Tongue (tissue), 2 donors: ENCODE measurements around the gene CD244. TPM values are rescaled to one million over a fixed set of nuclear protein-coding genes. Genes with fewer than 3 reads are reported as not detected.
"Not testable (repeated sequence)": the region's sequence is repeated elsewhere in the genome, so short reads cannot be mapped to it uniquely, and the experiment has no call there.

ENCODE experiments used
- DNase-seq: peaks from one replicate; pipeline ENCODE4 v3.0.0-alpha.2; 2015
- total RNA-seq: library from RNA; depleted of rRNA; stranded (reverse); fragments of >200 nt; gene quantifications from one replicate; pipeline ENCODE4 v1.2.3, GENCODE V29; 2014

Gene CD244, protein sequence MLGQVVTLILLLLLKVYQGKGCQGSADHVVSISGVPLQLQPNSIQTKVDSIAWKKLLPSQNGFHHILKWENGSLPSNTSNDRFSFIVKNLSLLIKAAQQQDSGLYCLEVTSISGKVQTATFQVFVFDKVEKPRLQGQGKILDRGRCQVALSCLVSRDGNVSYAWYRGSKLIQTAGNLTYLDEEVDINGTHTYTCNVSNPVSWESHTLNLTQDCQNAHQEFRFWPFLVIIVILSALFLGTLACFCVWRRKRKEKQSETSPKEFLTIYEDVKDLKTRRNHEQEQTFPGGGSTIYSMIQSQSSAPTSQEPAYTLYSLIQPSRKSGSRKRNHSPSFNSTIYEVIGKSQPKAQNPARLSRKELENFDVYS
- total RNA-seq = not detected

- DNase-seq = no peak
These were observed at the start of gene CD244 for GRCh38 chr1:160862203-160863060. CD244 (minus strand) TSS chr1:160862887; CDS start chr1:160862677, 210 bp downstream.

- no peak for DNase-seq
These were observed 49.2 kb upstream of the CD244 start for GRCh38 chr1:160911925-160912324.

GRCh38 chr1:160911441-160911840 lies 48.8 kb upstream of the CD244 start:
- DNase-seq = no peak

- no peak for DNase-seq
These were observed 47.6 kb upstream of the CD244 start for GRCh38 chr1:160910170-160910750.

GRCh38 chr1:160907976-160908375 lies 45.3 kb upstream of the CD244 start:
- DNase-seq = no peak

DNA sequence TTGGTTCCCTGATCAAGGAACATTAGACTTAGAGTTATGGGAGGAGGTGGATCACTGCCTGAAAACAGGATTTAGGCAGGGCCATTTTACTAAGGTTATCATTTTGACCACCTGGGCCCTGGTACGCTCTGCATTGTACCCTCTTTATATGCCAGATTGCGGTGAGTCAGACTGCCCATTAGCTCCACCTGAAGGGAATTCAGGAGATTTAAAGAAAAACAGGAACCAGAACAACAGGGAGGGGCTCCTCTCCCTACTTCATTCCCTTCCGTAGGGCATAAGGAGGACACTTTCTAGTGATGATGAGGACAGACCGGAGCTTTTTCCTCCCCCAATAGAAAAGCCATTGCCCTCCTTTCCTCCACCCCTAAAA lies 42.9 kb upstream of the CD244 start:
- DNase-seq = no peak

GRCh38 chr1:160904783-160905616 lies 42.3 kb upstream of the CD244 start:
- DNase-seq = no peak

GRCh38 chr1:160902251-160902650 lies 39.6 kb upstream of the CD244 start:
- DNase-seq = not testable (repeated sequence)

DNA sequence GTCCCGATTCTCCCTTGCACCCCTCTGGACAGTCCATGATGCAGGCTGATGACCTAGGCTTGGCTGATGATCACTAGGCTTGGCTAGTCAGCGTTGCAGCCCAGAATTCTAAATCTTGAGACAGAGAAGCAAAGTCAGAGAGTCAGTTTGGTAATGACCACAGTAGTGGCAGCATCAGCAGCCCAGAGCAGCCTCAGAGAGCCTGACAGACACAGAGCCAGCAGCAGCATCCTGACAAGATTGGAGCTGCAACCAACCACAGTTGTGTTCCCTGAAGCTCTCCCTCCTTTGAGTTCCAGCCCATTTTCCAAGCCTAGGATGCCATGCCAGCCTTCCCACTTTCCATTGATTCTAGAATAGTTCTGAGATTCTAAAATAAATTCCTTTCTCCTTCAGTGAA lies 39.1 kb upstream of the CD244 start:
- no peak for DNase-seq

DNA sequence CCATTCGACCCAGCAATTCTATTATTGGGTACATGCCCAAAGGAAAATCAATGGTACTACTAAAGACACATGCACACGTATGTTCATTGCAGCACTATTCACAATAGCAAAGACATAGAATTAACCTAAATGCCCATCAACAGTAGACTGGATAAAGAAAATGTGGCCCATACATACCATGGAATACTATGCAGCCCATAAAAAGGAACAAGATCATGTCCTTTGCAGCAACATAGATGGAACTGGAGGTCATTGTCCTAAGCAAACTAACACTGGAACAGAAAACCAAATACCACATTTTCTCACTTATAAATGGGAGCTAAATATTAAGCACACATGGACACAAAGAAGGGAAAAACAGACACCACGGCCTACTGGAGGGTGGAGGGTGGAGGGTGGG lies 38.0 kb upstream of the CD244 start:
- DNase-seq = not testable (repeated sequence)

DNA sequence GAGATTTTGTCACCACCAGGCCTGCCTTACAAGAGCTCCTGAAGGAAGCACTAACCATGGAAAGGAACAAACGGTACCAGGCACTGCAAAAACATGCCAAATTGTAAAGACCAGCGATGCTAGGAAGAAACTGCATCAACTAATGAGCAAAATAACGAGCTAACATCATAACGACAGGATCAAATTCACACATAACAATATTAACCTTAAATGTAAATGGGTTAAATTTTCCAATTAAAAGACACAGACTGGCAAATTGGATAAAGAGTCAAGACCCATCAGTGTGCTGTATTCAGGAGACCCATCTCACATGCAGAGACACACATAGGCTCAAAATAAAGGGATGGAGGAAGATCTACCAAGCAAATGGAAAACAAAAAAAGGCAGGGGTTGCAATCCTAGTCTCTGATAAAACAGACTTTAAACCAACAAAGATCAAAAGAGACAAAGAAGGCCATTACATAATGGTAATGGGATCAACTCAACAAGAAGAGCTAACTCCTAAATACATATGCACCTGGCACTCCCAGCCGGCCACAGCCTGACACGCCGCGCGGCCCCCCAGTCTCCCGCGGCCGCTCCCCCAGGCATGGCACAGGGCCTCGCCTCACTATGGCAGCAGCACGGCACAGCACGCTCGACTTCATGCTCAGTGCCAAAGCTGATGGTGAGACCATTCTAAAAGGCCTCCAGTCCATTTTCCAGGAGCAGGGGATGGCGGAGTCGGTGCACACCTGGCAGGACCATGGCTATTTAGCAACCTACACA lies 31.9 kb upstream of the CD244 start:
- DNase-seq = not testable (repeated sequence)

DNA sequence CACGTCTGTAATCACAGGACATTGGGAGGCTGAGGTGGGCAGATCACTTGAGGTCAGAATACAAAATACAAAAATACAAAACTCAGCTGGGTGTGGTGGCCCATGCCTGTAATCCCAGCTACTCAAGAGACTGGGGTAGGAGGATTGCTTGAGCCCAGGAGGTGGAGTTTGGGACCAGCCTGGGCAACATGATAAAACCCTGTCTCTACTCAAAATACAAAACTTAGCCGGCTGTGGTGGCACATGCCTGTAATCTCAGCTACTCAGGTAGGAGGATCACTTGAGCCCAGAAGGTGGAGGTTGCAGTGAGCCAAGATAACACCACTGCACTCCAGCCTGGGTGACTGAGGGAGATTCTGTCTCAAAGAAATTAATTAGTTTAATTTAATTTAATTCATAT lies 28.8 kb upstream of the CD244 start:
- no peak for DNase-seq

- no peak for DNase-seq
These were observed 26.2 kb upstream of the CD244 start for GRCh38 chr1:160888926-160889325.

DNA sequence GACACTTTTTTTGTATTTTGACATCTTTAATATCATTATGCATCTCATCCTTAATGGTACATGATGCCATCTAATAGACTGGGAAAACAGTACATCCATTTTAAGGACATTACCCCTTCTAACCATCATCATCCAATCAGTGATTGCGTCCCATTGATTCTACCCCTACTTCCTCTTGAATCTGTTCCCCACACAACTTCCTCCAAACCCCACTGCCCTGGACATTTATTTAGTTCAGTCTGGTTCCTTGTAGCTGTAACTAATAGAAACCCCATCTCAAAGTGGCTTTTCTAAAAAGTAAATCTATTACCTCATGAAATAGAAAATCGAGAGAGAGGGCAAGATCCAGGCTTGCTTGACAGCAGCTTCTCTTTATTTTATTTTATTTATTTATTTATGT lies 24.4 kb upstream of the CD244 start:
- no peak for DNase-seq

DNA sequence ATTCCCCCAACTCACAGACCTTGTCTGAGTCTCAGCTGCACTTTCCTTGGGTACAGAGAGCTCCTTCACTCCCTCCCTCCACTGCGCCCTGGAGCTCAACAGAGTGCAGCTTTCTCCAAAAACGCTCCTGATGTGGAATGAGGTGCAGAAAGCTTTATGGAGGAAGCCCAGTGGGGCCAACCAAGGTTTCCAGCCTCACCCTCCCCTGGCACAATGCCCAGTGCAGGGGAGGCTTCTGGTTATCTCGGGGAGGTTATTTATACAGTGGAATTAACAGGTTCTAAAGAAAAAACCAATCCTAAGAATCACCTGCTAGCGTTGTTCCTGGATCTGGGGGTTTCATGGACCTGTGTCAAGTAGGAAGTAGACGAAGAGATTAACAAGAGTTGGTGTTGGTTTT lies 22.4 kb upstream of the CD244 start, which contains the start of gene ITLN1:
Gene ITLN1 (minus strand): TSS at position 139 of the 400 bp plus-strand sequence. CDS start 303 bp downstream, outside the sequence.
- DNase-seq = no peak

DNA sequence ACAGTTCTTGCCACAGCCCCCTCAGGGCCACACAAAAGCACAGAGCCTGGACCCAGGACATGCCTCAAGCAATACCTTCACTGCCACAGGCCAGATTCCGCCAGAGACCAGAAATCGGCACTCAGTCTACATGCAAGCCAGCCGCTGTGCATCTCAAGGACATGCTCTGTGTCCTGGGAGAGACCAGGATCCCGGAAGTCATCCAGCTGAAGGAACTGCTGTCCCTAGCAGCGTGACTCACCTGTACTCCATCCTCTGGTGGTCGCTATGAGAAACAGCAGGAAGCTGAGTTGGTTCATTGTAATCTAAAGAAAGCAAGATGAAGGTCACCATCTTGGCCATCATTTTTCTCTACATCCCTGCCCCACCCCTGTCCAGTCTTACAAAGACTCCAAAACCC lies 21.9 kb upstream of the CD244 start:
- DNase-seq = no peak

GRCh38 chr1:160883581-160884513 lies 21.2 kb upstream of the CD244 start:
- no peak for DNase-seq

- peak; percentile 11 for DNase-seq
These were observed 19.9 kb upstream of the CD244 start for GRCh38 chr1:160882582-160882981.

GRCh38 chr1:160881264-160881663 lies 18.6 kb upstream of the CD244 start:
- DNase-seq = not testable (repeated sequence)

DNA sequence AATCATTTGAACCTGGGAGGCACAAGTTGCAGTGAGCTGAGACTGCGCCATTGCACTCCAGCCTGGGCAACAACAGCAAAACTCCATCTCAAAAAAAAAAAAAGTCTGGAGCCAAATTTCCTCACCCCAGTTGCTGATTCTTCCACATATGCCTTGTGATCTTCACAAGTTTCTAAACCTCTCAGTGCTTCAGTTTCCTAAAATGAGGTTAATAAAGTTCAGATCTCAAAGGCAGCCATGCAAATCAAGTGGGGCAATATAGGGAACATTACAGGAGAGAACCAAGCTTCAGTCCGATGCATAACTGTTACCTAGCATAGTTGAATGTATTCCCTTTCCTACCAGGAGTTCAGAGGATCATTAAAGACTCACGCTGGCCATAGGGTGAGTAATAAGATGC lies 17.5 kb upstream of the CD244 start:
- no peak for DNase-seq
